Chondrocyte (in vitro differentiated cells): Measurements from ENCODE around the gene NECTIN1. TPM values are rescaled to one million over a fixed set of nuclear protein-coding genes. Genes with fewer than 3 reads are reported as not detected.
A peak's percentile ranks its signal among the peaks of the same experiment; 100 is the strongest.

Source experiments
- DNase-seq: peaks from one replicate; pipeline ENCODE4 v3.0.0; 2021; ENCODE audit warnings: mixed read lengths, low spot score
- H3K27ac Mint-ChIP-seq: one replicate; pipeline ENCODE4 v1.8.0; 2021; ENCODE audit warnings: mild to moderate bottlenecking, moderate library complexity, mixed read lengths; ENCODE audit not compliant: unreplicated experiment
- H3K27me3 Mint-ChIP-seq: 2 replicates; pipeline ENCODE4 v1.8.0; 2021; ENCODE audit warnings: low read depth, mixed read lengths
- H3K36me3 Mint-ChIP-seq: 2 replicates; pipeline ENCODE4 v1.8.0; 2021; ENCODE audit warnings: low read depth, mixed read lengths
- H3K4me1 Mint-ChIP-seq: 2 replicates; pipeline ENCODE4 v1.8.0; 2021; ENCODE audit warnings: low read depth, mild to moderate bottlenecking, mixed read lengths
- H3K4me3 Mint-ChIP-seq: one replicate; pipeline ENCODE4 v1.8.0; 2021; ENCODE audit warnings: mild to moderate bottlenecking, moderate library complexity, mixed read lengths; ENCODE audit not compliant: unreplicated experiment
- H3K9me3 Mint-ChIP-seq: 2 replicates; pipeline ENCODE4 v1.8.0; 2021; ENCODE audit warnings: low read depth, mixed read lengths
- total RNA-seq: library from RNA; stranded (reverse); gene quantifications from 3 replicates; pipeline ENCODE4 v1.2.1, GENCODE V29; 2021
- TF ChIP-seq, protein P1 (sequence below): fragments of 200-600 bp; sonication (generic); IDR thresholded peaks from 2 replicates; pipeline ENCODE4 v1.5.0; 2021; ENCODE audit warnings: antibody characterized with exemption, mild to moderate bottlenecking, moderate library complexity

NECTIN1 gene
- total RNA-seq, 1 donor from 2014 or later: 9.1 TPM

DNA sequence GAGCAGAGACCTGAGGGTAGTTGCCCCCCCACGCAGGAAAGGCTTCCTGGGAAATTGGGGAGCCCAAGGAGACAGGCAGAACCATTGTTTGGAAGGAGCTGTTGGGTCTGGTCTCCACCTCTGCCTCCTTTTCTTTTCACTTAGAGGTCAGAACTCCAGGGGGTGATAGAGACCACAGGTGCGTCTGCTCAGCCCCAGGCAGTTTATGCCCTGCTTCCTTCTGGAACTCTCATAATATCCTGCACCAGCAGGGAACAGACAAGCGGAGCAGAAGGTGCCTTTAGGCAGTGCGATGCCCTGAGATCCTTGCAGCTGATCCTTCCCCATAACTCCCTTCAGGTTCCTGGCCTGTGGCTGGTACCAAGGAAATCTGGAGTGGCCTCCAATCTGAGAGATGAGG lies 120.2 kb downstream of the NECTIN1 start:
- Mint-ChIP-seq H3K36me3 (peaks cover 3% of the 10 kb centered on the region), H3K4me1 (no peaks in the 10 kb centered on the region), H3K9me3 (no peaks in the 10 kb centered on the region), H3K27me3 (peaks cover 24% of the 10 kb centered on the region), H3K27ac (no peak overlapping the region), H3K4me3 (no peak overlapping the region)
- no peak for DNase-seq
- TF ChIP-seq, protein P1, sequence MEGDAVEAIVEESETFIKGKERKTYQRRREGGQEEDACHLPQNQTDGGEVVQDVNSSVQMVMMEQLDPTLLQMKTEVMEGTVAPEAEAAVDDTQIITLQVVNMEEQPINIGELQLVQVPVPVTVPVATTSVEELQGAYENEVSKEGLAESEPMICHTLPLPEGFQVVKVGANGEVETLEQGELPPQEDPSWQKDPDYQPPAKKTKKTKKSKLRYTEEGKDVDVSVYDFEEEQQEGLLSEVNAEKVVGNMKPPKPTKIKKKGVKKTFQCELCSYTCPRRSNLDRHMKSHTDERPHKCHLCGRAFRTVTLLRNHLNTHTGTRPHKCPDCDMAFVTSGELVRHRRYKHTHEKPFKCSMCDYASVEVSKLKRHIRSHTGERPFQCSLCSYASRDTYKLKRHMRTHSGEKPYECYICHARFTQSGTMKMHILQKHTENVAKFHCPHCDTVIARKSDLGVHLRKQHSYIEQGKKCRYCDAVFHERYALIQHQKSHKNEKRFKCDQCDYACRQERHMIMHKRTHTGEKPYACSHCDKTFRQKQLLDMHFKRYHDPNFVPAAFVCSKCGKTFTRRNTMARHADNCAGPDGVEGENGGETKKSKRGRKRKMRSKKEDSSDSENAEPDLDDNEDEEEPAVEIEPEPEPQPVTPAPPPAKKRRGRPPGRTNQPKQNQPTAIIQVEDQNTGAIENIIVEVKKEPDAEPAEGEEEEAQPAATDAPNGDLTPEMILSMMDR: no peak

DNA sequence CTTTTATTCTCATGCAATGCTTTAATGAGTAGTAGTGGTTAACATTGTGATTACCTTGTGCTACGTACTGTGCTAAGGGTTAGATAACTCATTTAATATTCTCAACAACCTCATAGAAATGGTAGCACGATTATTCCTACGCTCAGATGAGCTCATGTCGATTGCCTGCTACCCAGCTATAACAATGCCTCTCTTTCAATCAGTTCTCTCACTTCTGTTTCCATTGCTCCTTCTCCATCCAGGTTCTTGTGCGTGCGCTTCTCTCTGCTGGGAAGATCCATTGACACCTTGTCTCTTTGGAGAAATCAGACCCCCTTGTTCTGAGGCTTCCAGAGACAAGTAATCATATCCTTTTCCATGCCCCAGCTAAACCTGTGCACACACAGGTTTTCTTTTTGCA lies 120.8 kb downstream of the NECTIN1 start:
- DNase-seq: no peak
- Mint-ChIP-seq H3K9me3 (no peaks in the 10 kb centered on the region), H3K27ac (no peak overlapping the region), H3K4me3 (no peak overlapping the region), H3K36me3 (peaks cover 2% of the 10 kb centered on the region), H3K4me1 (no peaks in the 10 kb centered on the region), H3K27me3 (peaks cover 28% of the 10 kb centered on the region)
- TF ChIP-seq, protein P1: no peak

DNA sequence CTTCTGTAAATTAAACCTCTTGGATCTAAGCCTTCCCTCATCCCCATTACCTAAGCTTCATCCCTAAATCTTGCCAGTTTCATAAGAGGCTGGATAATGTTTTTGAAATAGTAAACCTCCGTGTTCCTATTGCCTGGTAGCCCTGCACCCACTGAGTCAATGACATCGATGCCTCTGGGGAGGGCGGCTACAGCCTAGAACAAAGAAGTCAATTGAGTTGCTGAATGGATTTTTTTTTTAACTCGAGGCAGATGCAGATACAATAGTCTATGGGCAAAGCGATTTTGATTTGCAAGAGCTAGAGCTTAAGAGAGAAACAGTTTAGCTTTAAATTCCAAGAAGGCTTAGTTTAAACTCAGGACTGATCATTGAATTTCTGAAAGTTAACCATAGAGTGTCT lies 121.3 kb downstream of the NECTIN1 start:
- Mint-ChIP-seq H3K27ac (no peak overlapping the region), H3K36me3 (no peaks in the 10 kb centered on the region), H3K4me1 (no peaks in the 10 kb centered on the region), H3K27me3 (peaks cover 28% of the 10 kb centered on the region), H3K9me3 (no peaks in the 10 kb centered on the region), H3K4me3 (no peak overlapping the region)
- TF ChIP-seq, protein P1: no peak
- no peak for DNase-seq

DNA sequence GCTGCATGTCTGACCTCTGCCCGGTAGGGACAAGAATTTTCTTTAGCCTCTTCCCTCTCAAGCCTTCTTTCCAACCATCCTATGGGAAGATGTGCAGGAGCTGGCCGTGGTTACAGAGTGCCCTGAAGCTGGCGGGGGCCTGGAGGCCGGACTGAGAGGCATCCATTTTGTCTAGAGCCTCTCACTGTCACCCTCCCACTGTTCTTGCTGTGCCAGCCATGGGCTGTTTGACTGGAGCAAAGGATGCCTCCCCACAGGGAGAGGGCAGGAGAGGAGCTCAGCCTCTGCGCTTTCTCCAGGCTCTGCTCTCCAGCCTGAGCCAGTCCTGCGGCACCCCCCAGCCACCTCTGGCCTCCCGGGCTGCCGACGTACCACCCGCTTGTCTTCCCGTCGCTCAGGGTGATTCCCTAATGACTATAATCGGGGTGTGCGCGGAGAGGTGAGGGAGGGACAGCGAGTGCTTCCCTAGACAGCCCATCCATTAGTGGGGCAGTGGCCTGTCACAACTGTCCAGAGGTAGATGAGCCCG lies 123.8 kb downstream of the NECTIN1 start:
- DNase-seq: no peak
- no peaks in the 10 kb centered on the region for H3K36me3 Mint-ChIP-seq
- H3K27ac Mint-ChIP-seq: no peak overlapping the region
- no peaks in the 10 kb centered on the region for H3K4me1 Mint-ChIP-seq
- TF ChIP-seq, protein P1: no peak
- no peak overlapping the region for H3K4me3 Mint-ChIP-seq
- H3K27me3 Mint-ChIP-seq: peaks cover 28% of the 10 kb centered on the region
- H3K9me3 Mint-ChIP-seq: no peaks in the 10 kb centered on the region

DNA sequence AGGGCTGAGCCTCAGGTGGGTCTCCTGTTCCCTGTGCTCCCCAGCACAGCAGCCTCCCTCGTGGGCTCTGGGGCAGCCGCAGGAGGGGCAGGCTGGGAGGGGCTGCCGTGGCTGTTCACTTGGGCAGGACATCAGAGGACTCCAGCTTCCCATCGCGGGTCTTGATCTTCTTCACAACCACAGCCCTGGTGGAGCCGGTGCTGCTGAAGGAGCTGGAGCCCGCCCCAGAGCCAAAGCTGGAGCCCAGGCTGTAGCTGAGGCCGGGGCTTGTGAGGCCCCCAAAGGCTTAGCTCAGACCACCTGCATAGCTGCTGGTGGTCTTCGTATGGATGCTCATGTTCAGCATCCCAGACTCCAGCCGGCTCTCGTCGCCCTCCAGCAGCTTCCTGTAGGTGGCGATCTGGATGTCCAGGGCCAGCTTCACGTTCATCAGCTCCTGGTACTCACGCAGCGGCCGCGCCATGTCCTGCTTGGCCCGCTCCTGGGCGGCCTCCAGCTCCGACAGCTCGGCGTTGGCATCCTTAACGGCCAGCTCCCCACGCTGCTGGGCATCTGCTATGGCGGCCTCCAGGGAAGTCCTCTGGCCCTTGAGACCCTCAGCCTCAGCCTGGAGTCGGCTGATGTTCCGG lies 126.1 kb downstream of the NECTIN1 start:
- TF ChIP-seq, protein P1: peak; percentile 24
- H3K9me3 Mint-ChIP-seq: no peaks in the 10 kb centered on the region
- no peak overlapping the region for H3K27ac Mint-ChIP-seq
- H3K4me1 Mint-ChIP-seq: peaks cover 9% of the 10 kb centered on the region
- no peak overlapping the region for H3K4me3 Mint-ChIP-seq
- no peak for DNase-seq
- no peaks in the 10 kb centered on the region for H3K36me3 Mint-ChIP-seq
- H3K27me3 Mint-ChIP-seq: peaks cover 19% of the 10 kb centered on the region
